Fibroblast of lung (primary cell): Measurements from ENCODE around the gene PCDHA12.

Experiments used
- CTCF ChIP-seq, 2 donors: IDR thresholded peaks in 1 of 2; conservative IDR thresholded peaks in 1 of 2; 1 replicate in 1 of 2; 2 replicates in 1 of 2; pipeline ENCODE4 v1.5.1; 2011 to 2012; ENCODE audit warnings: low read length in 2 of 2, control low read depth in 1 of 2, inconsistent platforms in 1 of 2, low read depth in 1 of 2, mild to moderate bottlenecking in 1 of 2
- EZH2 ChIP-seq: IDR thresholded peaks from 2 replicates; pipeline ENCODE4 v1.5.1; 2012; ENCODE audit warnings: low read length, control low read depth, mild to moderate bottlenecking; ENCODE audit errors: missing control alignments

- TF ChIP-seq CTCF (conservative IDR thresholded peaks at IDR 0.05 in 1 of 2, IDR thresholded peaks at IDR 0.05 in 1 of 2; ENCODE audit: low read depth in 1 of 2, low read length in 2 of 2) (no peak), EZH2 (no peak)
These were observed 9.0 kb downstream of the PCDHA12 start for GRCh38 chr5:140883927-140884697.
